SK-N-SH treated with all-trans-retinoic acid at 6 μM for 48 hours (cell line): ENCODE data around the gene TTC17.
A peak's percentile ranks its signal among the peaks of the same experiment; 100 is the strongest.

Experiments used
- ATAC-seq: fragments of 200-7000 bp; cut with Tn5 transposase; 3 replicates; pipeline ENCODE4 v1.9.1; 2020; ENCODE audit warnings: mild to moderate bottlenecking, moderate library complexity
- ARNTL ChIP-seq: fragments of 450-650 bp; formaldehyde crosslinking; IDR thresholded peaks from 2 replicates; pipeline ENCODE4 v1.5.0; 2020; ENCODE audit warnings: low read depth, mild to moderate bottlenecking, moderate library complexity, borderline replicate concordance
- BACH2 ChIP-seq: fragments of 250-450 bp; sonication (Bioruptor Pico); IDR thresholded peaks from 2 replicates; pipeline ENCODE4 v1.9.0; 2021; ENCODE audit warnings: mild to moderate bottlenecking, borderline replicate concordance
- CREB5 ChIP-seq: fragments of 250-450 bp; sonication (Bioruptor Pico); IDR thresholded peaks from 2 replicates; pipeline ENCODE4 v1.5.1; 2020; ENCODE audit warnings: low read depth, mild to moderate bottlenecking, moderate library complexity
- CSDC2 ChIP-seq: fragments of 250-450 bp; sonication (Bioruptor Pico); IDR thresholded peaks from 2 replicates; pipeline ENCODE4 v1.5.0; 2020; ENCODE audit warnings: mild to moderate bottlenecking, moderate library complexity
- CSRNP3 ChIP-seq: fragments of 250-450 bp; sonication (Bioruptor Pico); IDR thresholded peaks from 2 replicates; pipeline ENCODE4 v1.5.1; 2021; ENCODE audit warnings: mild to moderate bottlenecking, moderate library complexity
- ESRRG ChIP-seq: fragments of 250-450 bp; sonication (Bioruptor Pico); IDR thresholded peaks from 2 replicates; pipeline ENCODE4 v1.6.1; 2021; ENCODE audit warnings: mild to moderate bottlenecking
- GLIS3 ChIP-seq: fragments of 250-450 bp; sonication (Bioruptor Pico); IDR thresholded peaks from 2 replicates; pipeline ENCODE4 v1.5.0; 2020; ENCODE audit warnings: mild to moderate bottlenecking, moderate library complexity
- OSR1 ChIP-seq: fragments of 250-450 bp; sonication (Bioruptor Pico); IDR thresholded peaks from 2 replicates; pipeline ENCODE4 v1.8.0; 2022; ENCODE audit warnings: moderate library complexity, mild to moderate bottlenecking, inconsistent platforms
- PATZ1 ChIP-seq: fragments of 250-450 bp; sonication (Bioruptor Pico); IDR thresholded peaks from 2 replicates; pipeline ENCODE4 v1.8.0; 2020; ENCODE audit warnings: mild to moderate bottlenecking, moderate library complexity, borderline replicate concordance
- POU6F1 ChIP-seq: fragments of 250-450 bp; sonication (Bioruptor Pico); IDR thresholded peaks from 2 replicates; pipeline ENCODE4 v1.8.0; 2021; ENCODE audit warnings: low read depth, mild to moderate bottlenecking, moderate library complexity, borderline replicate concordance
- PPARA ChIP-seq: fragments of 250-450 bp; sonication (Bioruptor Pico); IDR thresholded peaks from 2 replicates; pipeline ENCODE4 v1.5.0; 2020; ENCODE audit warnings: mild to moderate bottlenecking, borderline replicate concordance
- RARB ChIP-seq: fragments of 250-450 bp; sonication (Bioruptor Pico); IDR thresholded peaks from 2 replicates; pipeline ENCODE4 v1.8.0; 2021; ENCODE audit warnings: mild to moderate bottlenecking, moderate library complexity
- SNAI2 ChIP-seq: fragments of 250-450 bp; sonication (Bioruptor Pico); IDR thresholded peaks from 2 replicates; pipeline ENCODE4 v1.5.0; 2020; ENCODE audit warnings: mild to moderate bottlenecking, moderate library complexity
- TCF4 ChIP-seq: fragments of 250-450 bp; sonication (Bioruptor Pico); IDR thresholded peaks from 2 replicates; pipeline ENCODE4 v1.8.0; 2021; ENCODE audit warnings: mild to moderate bottlenecking, moderate library complexity, borderline replicate concordance
- TOX ChIP-seq: fragments of 250-450 bp; sonication (Bioruptor Pico); IDR thresholded peaks from 2 replicates; pipeline ENCODE4 v1.8.0; 2021; ENCODE audit warnings: mild to moderate bottlenecking, moderate library complexity, borderline replicate concordance
- TSHZ2 ChIP-seq: fragments of 250-450 bp; sonication (Bioruptor Pico); IDR thresholded peaks from 2 replicates; pipeline ENCODE4 v1.5.0; 2020; ENCODE audit warnings: mild to moderate bottlenecking, moderate library complexity
- ZC3H10 ChIP-seq: fragments of 250-450 bp; sonication (Bioruptor Pico); IDR thresholded peaks from 2 replicates; pipeline ENCODE4 v1.5.1; 2021; ENCODE audit warnings: mild to moderate bottlenecking, moderate library complexity
- ZFP3 ChIP-seq: fragments of 250-450 bp; sonication (Bioruptor Pico); IDR thresholded peaks from 2 replicates; pipeline ENCODE4 v1.5.0; 2020; ENCODE audit warnings: mild to moderate bottlenecking, moderate library complexity
- ZFP30 ChIP-seq: fragments of 450-650 bp; formaldehyde crosslinking; IDR thresholded peaks from 2 replicates; pipeline ENCODE4 v1.5.0; 2022; ENCODE audit warnings: mild to moderate bottlenecking, moderate library complexity
- ZNF565 ChIP-seq: fragments of 450-650 bp; formaldehyde crosslinking; conservative IDR thresholded peaks from 2 replicates; pipeline ENCODE4 v1.5.0; 2020; ENCODE audit warnings: low read depth, mild to moderate bottlenecking, moderate library complexity
- ZNF70 ChIP-seq: fragments of 450-650 bp; formaldehyde crosslinking; IDR thresholded peaks from 2 replicates; pipeline ENCODE4 v1.5.0; 2020; ENCODE audit warnings: mild to moderate bottlenecking, moderate library complexity
- ZNF8 ChIP-seq: fragments of 450-650 bp; formaldehyde crosslinking; IDR thresholded peaks from 2 replicates; pipeline ENCODE4 v1.5.0; 2020; ENCODE audit warnings: mild to moderate bottlenecking, moderate library complexity

TTC17 gene

GRCh38 chr11:43498561-43498960 is 139.8 kb downstream of the TTC17 start (continued):
- TF ChIP-seq PATZ1 (no peak), ZFP3 (CRISPR knock-in tag) (no peak), RARB (no peak), ZFP30 (CRISPR knock-in tag) (no peak)

- TF ChIP-seq ARNTL (CRISPR knock-in tag), result no peak
- TF ChIP-seq POU6F1 (CRISPR knock-in tag), result no peak
- no peak for TF ChIP-seq PPARA (CRISPR knock-in tag)
- TF ChIP-seq TOX (CRISPR knock-in tag), result no peak
- no peak for TF ChIP-seq ZC3H10 (CRISPR knock-in tag)
- TF ChIP-seq SNAI2 (CRISPR knock-in tag), result no peak
- TF ChIP-seq RARB, result no peak
- TF ChIP-seq TCF4, result no peak
- TF ChIP-seq ZNF8 (CRISPR knock-in tag), result no peak
- TF ChIP-seq CSRNP3, result no peak
- TF ChIP-seq ZNF565, result no peak
- no peak for TF ChIP-seq CSDC2 (CRISPR knock-in tag)
- TF ChIP-seq BACH2, result no peak
- TF ChIP-seq CREB5 (CRISPR knock-in tag), result no peak
- TF ChIP-seq OSR1, result no peak
- no peak for TF ChIP-seq GLIS3 (CRISPR knock-in tag)
- no peak for TF ChIP-seq ESRRG
- TF ChIP-seq TSHZ2 (CRISPR knock-in tag), result no peak
- TF ChIP-seq ZFP30 (CRISPR knock-in tag), result no peak
- TF ChIP-seq ZNF70, result no peak
- no peak for ATAC-seq
Observed at GRCh38 chr11:43503417-43503816, 144.7 kb downstream of the TTC17 start.

GRCh38 chr11:43504316-43504950 is 145.7 kb downstream of the TTC17 start:
- peak; percentile 71; the same call in 2 of the 3 replicates for ATAC-seq
- TF ChIP-seq CSRNP3 (no peak), TSHZ2 (CRISPR knock-in tag) (no peak), ZNF565 (no peak), ZFP30 (CRISPR knock-in tag) (no peak), BACH2 (no peak), TCF4 (no peak), ESRRG (no peak), CREB5 (CRISPR knock-in tag) (no peak), GLIS3 (CRISPR knock-in tag) (no peak), RARB (no peak), ZFP3 (CRISPR knock-in tag) (no peak), ZNF8 (CRISPR knock-in tag) (no peak)
